B cell (primary cell): ENCODE results near the gene POMT1. TPM values are rescaled to one million over a fixed set of nuclear protein-coding genes. Genes with fewer than 3 reads are reported as not detected.

Experiments
- ATAC-seq: fragments of 200-7000 bp; cut with Tn5 transposase; one replicate; pipeline ENCODE4 v1.10.0; 2021; ENCODE audit warnings: low read depth, mild to moderate bottlenecking, moderate number of reproducible peaks, moderate library complexity
- CTCF ChIA-PET: fragments of 350-600 bp; sonication (Branson Sonifier 250); formaldehyde crosslinking; loops from one replicate; lab custom pipeline; 2021; ENCODE audit warnings: antibody characterized with exemption, inconsistent platforms; lab: Charles Lee
- POLR2A ChIA-PET: fragments of 350-600 bp; sonication (Branson Sonifier 250); formaldehyde crosslinking; loops from one replicate; lab custom pipeline; 2021; ENCODE audit warnings: antibody characterized with exemption; lab: Charles Lee
- DNase-seq: peaks from one replicate; pipeline ENCODE4 v3.0.0; 2013
- H2AFZ ChIP-seq: 2 replicates; pipeline ENCODE4 v1.6.1; 2012; ENCODE audit warnings: mild to moderate bottlenecking, low read depth, low read length; ENCODE audit not compliant: insufficient read depth, poor library complexity, severe bottlenecking
- H3K27ac ChIP-seq, 2 donors: 1 replicate in 1 of 2; 2 replicates in 1 of 2; pipeline ENCODE4 v1.5.1; 2012 to 2013; ENCODE audit warnings: low read length in 2 of 2, mild to moderate bottlenecking in 2 of 2, moderate library complexity in 1 of 2
- H3K27me3 ChIP-seq, 4 experiments: fragments of 200-600 bp in 1 of 4; sonication (generic) in 1 of 4; replicated peaks in 1 of 4; 1 replicate in 2 of 4; 2 replicates in 2 of 4; pipeline versions ENCODE4 v1.6.1 to v1.7.0; 2013 to 2016; ENCODE audit warnings: low read length in 3 of 4, mild to moderate bottlenecking in 2 of 4, mixed read lengths in 1 of 4, moderate library complexity in 1 of 4; ENCODE audit not compliant: insufficient read depth in 4 of 4, control insufficient read depth in 3 of 4; ENCODE audit errors: control extremely low read depth in 1 of 4
- H3K36me3 ChIP-seq, 2 experiments: replicated peaks in 1 of 2; 1 replicate in 1 of 2; 2 replicates in 1 of 2; pipeline versions ENCODE4 v1.6.1 to v1.7.1; 2013; ENCODE audit warnings: low read length in 1 of 2; ENCODE audit not compliant: insufficient read depth in 2 of 2, control insufficient read depth in 1 of 2; ENCODE audit errors: control extremely low read depth in 1 of 2, extremely low read depth in 1 of 2
- H3K4me1 ChIP-seq, 2 donors: fragments of 200-600 bp in 1 of 2; sonication (generic) in 1 of 2; 1 replicate in 1 of 2; 2 replicates in 1 of 2; pipeline versions ENCODE4 v1.5.1 to v1.6.1; 2013 to 2017; ENCODE audit warnings: low read length in 2 of 2; ENCODE audit not compliant: control insufficient read depth in 2 of 2, insufficient read depth in 2 of 2
- H3K4me2 ChIP-seq: replicated peaks from 2 replicates; pipeline ENCODE3; 2012; ENCODE audit warnings: mild to moderate bottlenecking, low read depth, low read length; ENCODE audit not compliant: poor library complexity, severe bottlenecking
- H3K4me3 ChIP-seq, 5 experiments: fragments of 200-600 bp in 1 of 5; sonication (generic) in 1 of 5; 1 replicate in 3 of 5; 2 replicates in 2 of 5; pipeline versions ENCODE4 v1.5.1 to v1.7.0; 2011 to 2016; ENCODE audit warnings: low read length in 4 of 5, mild to moderate bottlenecking in 4 of 5, low read depth in 2 of 5, control low read depth in 1 of 5, moderate library complexity in 1 of 5; ENCODE audit not compliant: insufficient read depth in 1 of 5; ENCODE audit errors: control extremely low read depth in 1 of 5, extremely low read depth in 1 of 5
- H3K79me2 ChIP-seq: fragments of 200-600 bp; sonication (generic); one replicate; pipeline ENCODE4 v1.6.0; 2016; ENCODE audit warnings: low read length; ENCODE audit not compliant: control insufficient read depth, insufficient read depth
- H3K9ac ChIP-seq: fragments of 200-600 bp; sonication (generic); 2 replicates; pipeline ENCODE4 v1.6.1; 2017; ENCODE audit warnings: mild to moderate bottlenecking, low read length, moderate library complexity
- H3K9me3 ChIP-seq, 3 donors: one replicate each; pipeline versions ENCODE4 v1.6.1 to v1.7.1; 2013; ENCODE audit warnings: low read length in 2 of 3; ENCODE audit not compliant: control insufficient read depth in 2 of 3, insufficient read depth in 1 of 3; ENCODE audit errors: control extremely low read depth in 1 of 3
- H4K20me1 ChIP-seq: 2 replicates; pipeline ENCODE4 v1.6.0; 2012; ENCODE audit warnings: mild to moderate bottlenecking, low read length; ENCODE audit not compliant: insufficient read depth, control insufficient read depth, poor library complexity, severe bottlenecking
- H3K27ac Mint-ChIP-seq: one replicate; pipeline ENCODE4 v1.8.0; 2021; ENCODE audit warnings: mixed read lengths
- H3K27me3 Mint-ChIP-seq: one replicate; pipeline ENCODE4 v1.8.0; 2021; ENCODE audit warnings: mixed read lengths
- H3K4me1 Mint-ChIP-seq: one replicate; pipeline ENCODE4 v1.8.0; 2021; ENCODE audit warnings: mixed read lengths
- H3K4me3 Mint-ChIP-seq: one replicate; pipeline ENCODE4 v1.8.0; 2021; ENCODE audit warnings: mixed read lengths
- H3K9me3 Mint-ChIP-seq: one replicate; pipeline ENCODE4 v1.8.0; 2022; ENCODE audit warnings: mixed read lengths; ENCODE audit not compliant: insufficient read depth
- EZH2 ChIP-seq: IDR thresholded peaks from 2 replicates; pipeline ENCODE4 v1.6.1; 2012; ENCODE audit warnings: borderline replicate concordance, low read depth, mild to moderate bottlenecking, moderate library complexity, low read length; ENCODE audit not compliant: insufficient read depth, poor library complexity, severe bottlenecking
- WGBS: methylation state at CpG from one replicate; pipeline ENCODE4 v1.1.5; 2013; ENCODE audit warnings: missing lambda C conversion rate; ENCODE audit not compliant: insufficient coverage; 5-methylcytosine and 5-hydroxymethylcytosine counted together
- intact Hi-C: fragments of 100-400 bp; cut with micrococcal nuclease; formaldehyde crosslinking; loops from one replicate; pipeline ENCODE4 v1.10.0; 2022
- polyA plus RNA-seq: library from polyadenylated mRNA; depleted of rRNA; stranded (reverse); fragments of >200 nt; gene quantifications from 2 replicates; pipeline ENCODE4 v1.2.3, GENCODE V29; 2012
- total RNA-seq, 2 donors: library from RNA; stranded (reverse); fragments of 120-200 nt in 1 of 2; gene quantifications; 1 replicate in 1 of 2; 2 replicates in 1 of 2; pipeline versions ENCODE4 v1.2.3 to v1.2.4, GENCODE V29; 2013 to 2022
- TF ChIP-seq, protein P1 (sequence below): fragments of 200-600 bp; IDR thresholded peaks from one replicate; pipeline ENCODE4 v1.8.0; 2022; ENCODE audit warnings: antibody characterized with exemption, mild to moderate bottlenecking

The POMT1 gene
- total and polyA plus RNA-seq, 2 donors (not counting 1 experiment from before 2014, with no cell fraction given): 41.9 to 42.0 TPM

DNA sequence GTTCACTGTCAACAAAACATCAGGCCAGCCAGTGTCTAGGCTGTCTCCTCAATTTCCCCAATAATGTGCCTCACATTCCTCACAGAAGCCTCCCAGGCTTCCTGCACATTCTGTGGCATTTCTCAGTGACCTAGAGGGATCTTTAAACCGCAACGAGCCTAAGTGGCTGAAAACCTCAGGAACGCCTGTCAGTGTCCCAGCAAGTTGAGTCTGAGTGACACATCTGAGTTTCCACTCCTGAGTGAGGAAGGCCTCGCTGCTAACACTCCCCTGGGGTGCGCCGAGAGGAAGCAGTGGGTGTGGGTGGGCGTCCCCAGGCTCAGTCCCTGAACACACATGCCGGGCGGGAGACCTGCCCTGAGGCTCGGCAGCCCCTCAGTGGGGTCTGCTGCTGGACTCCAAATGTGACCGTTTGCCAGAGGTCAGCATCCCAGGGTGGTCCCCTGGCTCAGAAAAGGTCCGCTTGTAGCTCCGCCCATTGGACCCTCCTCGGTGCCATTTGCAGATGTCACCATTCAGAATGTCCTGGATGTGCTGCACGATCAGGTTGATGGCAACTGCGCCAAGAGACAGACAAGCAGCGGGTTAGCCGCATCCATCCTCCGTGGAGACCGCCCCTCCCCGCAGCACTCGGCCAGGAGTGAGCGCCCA is 22.1 kb downstream of the POMT1 start:
- Mint-ChIP-seq H3K4me1 (peaks cover 1% of the 10 kb centered on the region), H3K4me3 (no peak overlapping the region), H3K27me3 (no peaks in the 10 kb centered on the region), H3K9me3 (no peaks in the 10 kb centered on the region), H3K27ac (no peak overlapping the region)
- Histone ChIP-seq H3K9ac (no peak overlapping the region), H2AFZ (no peak overlapping the region), H4K20me1 (no peaks in the 10 kb centered on the region), H3K4me2 (no peak overlapping the region), H3K9me3 (no peaks in the 10 kb centered on the region), H3K4me3 (no peak overlapping the region), H3K4me1 (peaks cover under 1% of the 10 kb centered on the region in 2 donors), H3K36me3 (peaks cover 0 to 78% of the 10 kb centered on the region in 2 experiments), H3K27me3 (no peaks in the 10 kb centered on the region), H3K79me2 (no peaks in the 10 kb centered on the region), H3K27ac (no peak overlapping the region)
- peak; percentile 1 for DNase-seq
- POLR2A ChIA-PET: no interaction called here
- intact Hi-C loops: no loop called here
- 91% methylated on average over 23 of the region's 23 CpGs for WGBS
- CTCF ChIA-PET: no interaction called here
- TF ChIP-seq EZH2: no peak
- TF ChIP-seq, protein P1, sequence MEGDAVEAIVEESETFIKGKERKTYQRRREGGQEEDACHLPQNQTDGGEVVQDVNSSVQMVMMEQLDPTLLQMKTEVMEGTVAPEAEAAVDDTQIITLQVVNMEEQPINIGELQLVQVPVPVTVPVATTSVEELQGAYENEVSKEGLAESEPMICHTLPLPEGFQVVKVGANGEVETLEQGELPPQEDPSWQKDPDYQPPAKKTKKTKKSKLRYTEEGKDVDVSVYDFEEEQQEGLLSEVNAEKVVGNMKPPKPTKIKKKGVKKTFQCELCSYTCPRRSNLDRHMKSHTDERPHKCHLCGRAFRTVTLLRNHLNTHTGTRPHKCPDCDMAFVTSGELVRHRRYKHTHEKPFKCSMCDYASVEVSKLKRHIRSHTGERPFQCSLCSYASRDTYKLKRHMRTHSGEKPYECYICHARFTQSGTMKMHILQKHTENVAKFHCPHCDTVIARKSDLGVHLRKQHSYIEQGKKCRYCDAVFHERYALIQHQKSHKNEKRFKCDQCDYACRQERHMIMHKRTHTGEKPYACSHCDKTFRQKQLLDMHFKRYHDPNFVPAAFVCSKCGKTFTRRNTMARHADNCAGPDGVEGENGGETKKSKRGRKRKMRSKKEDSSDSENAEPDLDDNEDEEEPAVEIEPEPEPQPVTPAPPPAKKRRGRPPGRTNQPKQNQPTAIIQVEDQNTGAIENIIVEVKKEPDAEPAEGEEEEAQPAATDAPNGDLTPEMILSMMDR: no peak
- ATAC-seq: no peak

DNA sequence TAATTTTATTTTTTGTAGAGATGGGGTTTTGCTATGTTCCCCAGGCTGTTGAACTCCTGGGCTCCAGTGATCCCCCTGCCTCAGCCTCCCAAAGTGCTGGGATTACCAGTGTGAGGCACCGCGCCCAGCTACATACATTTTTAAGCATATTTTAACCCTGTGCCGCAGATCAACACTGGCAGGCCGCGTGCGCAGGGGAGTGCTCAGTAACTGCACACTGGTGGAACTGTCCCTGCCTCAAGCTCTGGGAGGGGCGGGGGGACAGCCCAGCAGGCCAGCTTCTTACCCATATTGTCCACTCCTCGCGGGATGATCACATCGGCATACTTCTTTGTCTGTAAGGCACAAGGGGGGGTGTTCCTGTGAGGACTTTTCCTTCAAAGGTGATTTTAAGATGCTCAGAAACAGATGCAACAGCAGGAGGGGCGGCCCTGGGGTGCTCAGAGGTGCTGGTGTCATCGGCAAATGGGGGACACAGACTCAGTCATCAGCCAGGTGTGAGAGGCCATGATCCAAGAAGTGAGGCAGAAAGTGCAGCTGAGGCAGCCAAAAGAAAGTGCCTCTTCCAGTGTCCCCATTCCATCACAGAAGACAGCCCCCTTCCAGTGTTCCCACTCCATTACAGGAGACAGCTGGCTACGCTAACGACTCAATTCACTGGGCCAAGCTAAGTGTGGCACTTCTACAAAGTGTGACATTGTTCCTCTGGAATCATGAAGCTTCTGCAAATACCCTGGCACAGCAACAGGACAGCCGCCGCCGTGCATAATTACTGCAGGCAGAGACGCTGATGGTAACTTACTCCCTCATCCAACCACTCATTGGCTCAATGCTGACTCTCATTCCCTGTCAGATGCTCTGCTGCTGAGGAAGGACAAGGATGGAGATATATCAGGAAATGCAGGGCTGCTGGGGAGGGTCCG is 23.2 kb downstream of the POMT1 start:
- no peak overlapping the region for H3K27ac Mint-ChIP-seq
- peaks cover 7% of the 10 kb centered on the region for H3K79me2 ChIP-seq
- WGBS: 90% methylated on average over 11 of the region's 19 CpGs

More for the DNA sequence above, 23.2 kb downstream of the POMT1 start:
- Mint-ChIP-seq H3K4me3 (no peak overlapping the region), H3K4me1 (peaks cover 6% of the 10 kb centered on the region), H3K27me3 (no peaks in the 10 kb centered on the region), H3K9me3 (no peaks in the 10 kb centered on the region)
- H3K27ac ChIP-seq: no peak overlapping the region
- no peaks in the 10 kb centered on the region for H3K9me3 ChIP-seq
- ATAC-seq: no peak
- H3K4me3 ChIP-seq: no peak overlapping the region
- no peak for TF ChIP-seq EZH2
- TF ChIP-seq, protein P1: no peak
- POLR2A ChIA-PET: interaction anchor here (1.1 kb wide), 1 partner anchor 8 kb away, joined by 3 read pairs; no protein-coding TSS in a partner anchor
- H3K9ac ChIP-seq: no peak overlapping the region
- no peak overlapping the region for H2AFZ ChIP-seq
- no peaks in the 10 kb centered on the region for H4K20me1 ChIP-seq
- peaks cover 8 to 9% of the 10 kb centered on the region in 2 donors for H3K4me1 ChIP-seq
- no peak overlapping the region for H3K4me2 ChIP-seq
- intact Hi-C loops: no loop called here
- no peak for DNase-seq
- CTCF ChIA-PET: no interaction called here
- H3K27me3 ChIP-seq: no peaks in the 10 kb centered on the region
- peaks cover 0 to 71% of the 10 kb centered on the region in 2 experiments for H3K36me3 ChIP-seq
